Activated CD4-positive, alpha-beta T cell treated with anti-CD3 and anti-CD28 coated beads for 36 hours (primary cell): ENCODE measurements around the gene LMOD1. TPM values are rescaled to one million over a fixed set of nuclear protein-coding genes. Genes with fewer than 3 reads are reported as not detected.
"Not testable (repeated sequence)": the region's sequence is repeated elsewhere in the genome, so short reads cannot be mapped to it uniquely, and the experiment has no call there.

Source experiments
- ATAC-seq: fragments of 200-7000 bp; cut with Tn5 transposase; one replicate; pipeline ENCODE4 v1.10.0; 2021; ENCODE audit warnings: mild to moderate bottlenecking, moderate library complexity
- CTCF ChIA-PET: fragments of 350-600 bp; sonication (Branson Sonifier 250); formaldehyde crosslinking; loops from one replicate; lab custom pipeline; 2021; ENCODE audit warnings: antibody characterized with exemption; lab: Charles Lee
- POLR2A ChIA-PET: fragments of 350-600 bp; sonication (Branson Sonifier 250); formaldehyde crosslinking; loops from one replicate; lab custom pipeline; 2021; ENCODE audit warnings: antibody characterized with exemption, inconsistent platforms; lab: Charles Lee
- DNase-seq: peaks from one replicate; pipeline ENCODE4 v3.0.0-alpha.2; 2020
- H3K27ac Mint-ChIP-seq: one replicate; pipeline ENCODE4 v1.8.0; 2021; ENCODE audit warnings: mixed read lengths
- H3K27me3 Mint-ChIP-seq: one replicate; pipeline ENCODE4 v1.8.0; 2021; ENCODE audit warnings: mixed read lengths
- H3K36me3 Mint-ChIP-seq: one replicate; pipeline ENCODE4 v1.8.0; 2021; ENCODE audit warnings: low read depth, mixed read lengths
- H3K4me1 Mint-ChIP-seq: one replicate; pipeline ENCODE4 v1.8.0; 2021; ENCODE audit warnings: mixed read lengths
- H3K4me3 Mint-ChIP-seq: one replicate; pipeline ENCODE4 v1.8.0; 2021; ENCODE audit warnings: mild to moderate bottlenecking, moderate library complexity, mixed read lengths
- H3K9me3 Mint-ChIP-seq: one replicate; pipeline ENCODE4 v1.8.0; 2021; ENCODE audit warnings: low read depth, mixed read lengths
- intact Hi-C, 2 experiments: fragments of 100-400 bp; cut with DNase I in 1 of 2; cut with micrococcal nuclease in 1 of 2; formaldehyde crosslinking; loops; one replicate each; pipeline versions ENCODE4 v1.14.2 to v1.15.1; 2022 to 2024; cut with DNase I, micrococcal nuclease
- microRNA-seq: library from miRNA; unstranded; fragments of <30 nt; microRNA quantifications from one replicate; pipeline ENCODE4 v1.2.0, GENCODE V29; 2021; ENCODE audit warnings: borderline replicate concordance
- total RNA-seq, 2 experiments: library from RNA; stranded (reverse); gene quantifications; one replicate each; pipeline ENCODE4 v1.2.3, GENCODE V29; 2021

Gene LMOD1
- total RNA-seq, 2 experiments from 2014 or later, result not detected

DNA sequence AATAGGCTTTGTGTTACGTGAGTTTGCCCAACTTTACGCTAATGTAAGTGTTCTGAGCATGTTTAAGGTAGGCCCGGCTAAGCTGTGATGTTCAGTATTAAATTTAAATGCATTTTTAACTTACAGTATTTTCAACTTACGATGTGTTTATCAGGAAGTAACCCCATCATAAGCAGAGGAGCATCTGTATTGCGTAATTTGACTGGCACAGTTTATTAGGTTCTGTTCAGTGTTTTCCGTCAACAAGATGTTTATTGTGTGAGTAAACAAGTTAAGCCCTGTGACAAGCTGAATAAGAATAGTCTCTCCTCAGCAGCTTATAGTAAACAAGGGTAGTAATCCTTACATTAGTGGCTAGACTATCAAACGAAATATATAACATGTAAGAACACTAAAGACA lies 84.9 kb downstream of the LMOD1 start:
- H3K36me3 Mint-ChIP-seq, result peaks cover 36% of the 10 kb centered on the region
- CTCF ChIA-PET, result interaction anchor here (0.6 to 1.4 kb wide), 2 partner anchors 13 to 76 kb away, joined by 3 to 11 read pairs; no protein-coding TSS in a partner anchor
- POLR2A ChIA-PET, result no interaction called here
- H3K27ac Mint-ChIP-seq, result no peak overlapping the region
- H3K27me3 Mint-ChIP-seq, result no peaks in the 10 kb centered on the region
- no peak for DNase-seq
- H3K9me3 Mint-ChIP-seq, result no peaks in the 10 kb centered on the region
- no peak overlapping the region for H3K4me3 Mint-ChIP-seq
- ATAC-seq, result no peak
- H3K4me1 Mint-ChIP-seq, result no peaks in the 10 kb centered on the region
- intact Hi-C loops, result no loop called here

DNA sequence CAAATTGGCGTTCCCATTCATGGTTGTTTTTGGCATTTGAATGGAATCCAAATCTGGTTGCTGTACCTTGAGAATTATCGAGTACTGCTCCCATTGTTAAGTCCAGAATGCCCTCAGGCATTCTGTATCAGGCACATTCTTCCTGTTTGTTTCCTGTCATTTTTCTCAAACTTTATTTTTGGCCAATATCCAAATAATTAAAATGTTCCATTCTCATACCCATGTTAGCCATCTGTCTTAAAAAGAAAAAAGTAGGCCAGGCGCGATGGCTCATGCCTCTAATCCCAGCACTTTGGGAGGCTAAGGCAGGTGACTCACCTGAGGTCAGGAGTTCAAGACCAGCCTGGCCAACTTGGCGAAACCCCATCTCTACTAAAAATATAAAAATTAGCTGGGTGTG lies 86.9 kb downstream of the LMOD1 start:
- intact Hi-C loops, result no loop called here
- ATAC-seq (no peak), DNase-seq (no peak)
- Mint-ChIP-seq H3K4me3 (no peak overlapping the region), H3K27ac (no peak overlapping the region), H3K9me3 (no peaks in the 10 kb centered on the region), H3K36me3 (peaks cover 47% of the 10 kb centered on the region), H3K27me3 (no peaks in the 10 kb centered on the region), H3K4me1 (no peaks in the 10 kb centered on the region)
- ChIA-PET CTCF (interaction anchor here (0.8 to 1.9 kb wide), 2 partner anchors 8 to 36 kb away, joined by 3 to 5 read pairs; no protein-coding TSS in a partner anchor), POLR2A (no interaction called here)

DNA sequence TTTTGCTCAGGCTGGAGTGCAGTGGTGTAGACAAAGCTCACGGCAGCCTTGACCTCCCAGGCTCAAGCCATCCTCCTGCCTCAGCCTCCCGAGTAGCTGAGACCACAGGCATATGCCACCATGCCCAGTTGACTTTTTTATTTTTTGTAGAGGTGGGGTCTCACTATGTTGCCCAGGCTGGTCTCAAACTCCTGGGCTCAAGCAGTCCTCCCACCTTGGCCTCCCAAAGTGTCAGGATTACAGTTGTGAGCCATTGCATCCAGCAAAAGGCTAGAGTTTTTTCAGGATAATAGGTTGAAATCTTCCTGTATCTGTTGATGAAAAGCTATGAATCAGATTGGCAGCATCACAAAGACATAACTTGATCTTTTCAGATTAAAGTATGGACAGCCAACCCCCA lies 89.6 kb downstream of the LMOD1 start:
- CTCF ChIA-PET, result interaction anchor here (0.6 to 1.8 kb wide), 5 partner anchors 11 to 116 kb away, joined by 3 to 5 read pairs (median 3); no protein-coding TSS in a partner anchor
- H3K9me3 Mint-ChIP-seq, ATAC-seq, H3K4me3 Mint-ChIP-seq, H3K27me3 Mint-ChIP-seq, POLR2A ChIA-PET, intact Hi-C loops, H3K27ac Mint-ChIP-seq, DNase-seq, H3K4me1 Mint-ChIP-seq: not testable (repeated sequence)
- peaks cover 54% of the 10 kb centered on the region for H3K36me3 Mint-ChIP-seq

DNA sequence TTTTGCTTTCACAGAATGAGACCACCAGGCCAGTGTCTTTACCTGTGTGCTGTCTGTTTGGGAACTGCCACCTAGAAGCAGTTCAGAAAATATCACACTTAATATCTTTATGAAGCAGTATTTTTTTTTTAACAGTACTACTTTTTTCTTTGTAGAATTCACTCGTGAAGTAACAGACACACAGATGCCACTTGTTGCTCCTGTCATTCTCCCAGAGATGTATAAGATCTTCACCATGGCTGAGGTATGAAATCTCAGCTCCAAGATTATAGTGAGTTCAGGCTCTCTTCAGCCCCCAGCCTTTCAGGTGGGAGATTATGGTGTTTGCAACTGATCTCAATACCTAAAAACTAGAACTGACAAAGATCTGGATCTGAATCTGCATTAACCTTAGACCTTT lies 94.4 kb downstream of the LMOD1 start:
- Mint-ChIP-seq H3K27me3 (no peaks in the 10 kb centered on the region), H3K9me3 (no peaks in the 10 kb centered on the region), H3K4me1 (peaks cover 5% of the 10 kb centered on the region), H3K4me3 (no peak overlapping the region), H3K27ac (no peak overlapping the region), H3K36me3 (peaks cover 41% of the 10 kb centered on the region)
- ATAC-seq (no peak), DNase-seq (no peak)
- POLR2A ChIA-PET, result no interaction called here
- intact Hi-C loops, result no loop called here
- CTCF ChIA-PET, result interaction anchor here (0.6 to 2.4 kb wide), 2 partner anchors 38 to 44 kb away, joined by 3 to 8 read pairs; no protein-coding TSS in a partner anchor

DNA sequence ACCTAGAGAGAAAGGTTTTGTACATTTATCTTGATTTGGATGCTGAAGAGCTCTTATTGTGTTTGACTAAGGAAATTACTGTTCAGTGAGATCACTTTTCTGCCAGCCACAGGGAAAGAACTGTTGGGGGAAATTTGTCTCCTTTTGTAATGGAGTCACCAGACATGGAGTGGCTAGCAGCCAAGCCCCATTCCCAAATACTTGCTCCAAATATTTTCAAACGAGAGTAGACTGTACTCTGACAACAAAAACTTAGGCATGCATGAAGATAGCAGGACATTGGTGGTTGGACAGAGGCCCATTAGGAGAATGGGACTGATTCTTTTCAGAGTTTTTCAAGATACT lies 96.3 kb downstream of the LMOD1 start:
- H3K27ac Mint-ChIP-seq, result no peak overlapping the region
- H3K27me3 Mint-ChIP-seq, result no peaks in the 10 kb centered on the region
- ATAC-seq (no peak), DNase-seq (no peak)
- H3K4me1 Mint-ChIP-seq, result peaks cover 15% of the 10 kb centered on the region
- intact Hi-C loops, result no loop called here
- H3K36me3 Mint-ChIP-seq, result peaks cover 26% of the 10 kb centered on the region
- H3K4me3 Mint-ChIP-seq, result no peak overlapping the region
- ChIA-PET POLR2A (no interaction called here), CTCF (interaction anchor here (1.0 to 2.4 kb wide), 5 partner anchors 8 to 149 kb away, joined by 3 to 8 read pairs (median 4); no protein-coding TSS in a partner anchor)
- no peaks in the 10 kb centered on the region for H3K9me3 Mint-ChIP-seq

DNA sequence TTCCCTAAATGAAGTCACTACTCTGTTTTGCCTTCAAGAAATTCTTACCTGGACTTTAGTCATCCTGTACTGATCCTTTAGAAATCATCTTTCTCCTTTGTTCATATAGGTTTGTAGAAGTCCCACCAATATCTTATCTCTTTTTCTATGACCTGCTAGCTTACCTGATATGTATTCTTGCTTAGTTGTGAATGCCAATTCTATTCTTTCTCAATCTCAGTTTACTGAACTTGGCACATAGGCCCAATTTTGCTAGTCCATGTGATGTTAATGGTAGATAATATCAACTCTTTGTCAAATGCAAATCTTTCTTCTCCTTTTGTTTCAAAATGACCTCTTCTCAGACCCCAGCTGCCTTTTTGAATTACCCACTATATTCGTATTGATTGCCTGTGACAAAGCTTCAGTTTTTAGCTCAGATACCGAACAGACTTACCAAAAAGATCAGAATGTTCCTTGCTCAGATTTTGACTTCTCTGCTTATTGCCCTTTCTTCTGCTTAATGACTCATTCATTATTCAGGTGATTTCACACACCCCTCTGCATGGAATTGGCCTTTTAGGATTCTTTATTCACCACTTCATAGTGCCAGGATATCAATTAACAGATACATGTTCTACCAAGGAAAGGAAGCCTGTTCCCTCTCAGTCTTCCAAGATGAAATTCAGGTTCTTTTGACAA lies 96.8 kb downstream of the LMOD1 start:
- DNase-seq (no peak), ATAC-seq (no peak)
- peaks cover 24% of the 10 kb centered on the region for H3K36me3 Mint-ChIP-seq
- ChIA-PET CTCF (interaction anchor here (1.0 to 2.4 kb wide), 6 partner anchors 12 to 150 kb away, joined by 3 to 8 read pairs (median 4); no protein-coding TSS in a partner anchor), POLR2A (no interaction called here)
- H3K9me3 Mint-ChIP-seq, result no peaks in the 10 kb centered on the region
- intact Hi-C loops, result no loop called here
- H3K4me3 Mint-ChIP-seq, result no peak overlapping the region
- no peak overlapping the region for H3K27ac Mint-ChIP-seq
- H3K27me3 Mint-ChIP-seq, result no peaks in the 10 kb centered on the region
- H3K4me1 Mint-ChIP-seq, result peaks cover 16% of the 10 kb centered on the region

DNA sequence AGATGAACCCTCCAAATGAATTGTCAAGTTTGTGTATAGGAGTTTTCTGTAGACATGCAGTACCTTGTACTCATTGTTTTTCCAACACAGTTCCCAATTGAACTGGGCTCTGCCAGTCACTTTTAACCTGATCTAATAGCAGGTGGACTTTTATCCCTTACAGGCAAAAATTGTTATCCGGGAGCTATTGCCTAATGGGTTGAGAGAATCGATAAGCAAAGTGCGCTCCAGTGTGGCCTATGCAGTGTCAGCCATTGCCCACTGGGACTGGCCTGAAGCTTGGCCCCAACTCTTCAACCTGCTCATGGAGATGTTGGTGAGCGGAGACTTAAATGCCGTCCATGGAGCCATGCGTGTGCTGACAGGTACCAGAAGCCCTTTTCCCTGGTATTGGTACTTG lies 98.1 kb downstream of the LMOD1 start:
- Mint-ChIP-seq H3K4me3 (no peak overlapping the region), H3K27ac (no peak overlapping the region), H3K4me1 (peaks cover 23% of the 10 kb centered on the region), H3K36me3 (peaks cover 23% of the 10 kb centered on the region), H3K9me3 (no peaks in the 10 kb centered on the region), H3K27me3 (no peaks in the 10 kb centered on the region)
- DNase-seq (no peak), ATAC-seq (no peak)
- POLR2A ChIA-PET, result no interaction called here
- CTCF ChIA-PET, result interaction anchor here (0.5 to 1.4 kb wide), 8 partner anchors 11 to 494 kb away, joined by 3 to 4 read pairs (median 3); partner anchors contain the start of genes IPO9 and UBE2T
- intact Hi-C loops, result no loop called here

DNA sequence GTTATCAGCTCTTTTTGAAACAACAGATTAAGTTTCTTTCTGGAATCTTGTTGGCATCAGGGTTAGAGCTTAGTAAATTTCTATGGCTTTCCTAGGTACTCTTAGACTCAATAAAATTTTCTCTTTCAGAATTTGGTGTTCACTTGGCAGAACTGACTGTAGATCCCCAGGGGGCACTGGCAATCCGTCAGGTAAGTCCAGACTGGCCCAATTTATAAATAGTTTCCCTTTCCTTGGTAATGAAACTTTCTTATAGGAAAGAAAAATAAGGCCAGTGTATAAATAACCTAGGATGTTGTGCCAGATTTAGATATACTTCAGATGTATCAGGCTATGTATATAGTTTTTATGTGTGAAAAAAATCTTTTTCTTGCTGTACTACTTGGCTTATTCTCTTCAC lies 99.2 kb downstream of the LMOD1 start:
- Mint-ChIP-seq H3K36me3 (peaks cover 18% of the 10 kb centered on the region), H3K27ac (no peak overlapping the region), H3K4me1 (peaks cover 26% of the 10 kb centered on the region), H3K27me3 (no peaks in the 10 kb centered on the region), H3K4me3 (no peak overlapping the region), H3K9me3 (no peaks in the 10 kb centered on the region)
- ATAC-seq, result no peak
- no peak for DNase-seq
- ChIA-PET POLR2A (no interaction called here), CTCF (interaction anchor here (1.4 kb wide), 1 partner anchor 18 kb away, joined by 4 read pairs; the partner anchor contains the start of gene IPO9)
- intact Hi-C loops, result no loop called here

Small RNAs within 50 kb of the gene (microRNA-seq; reads per million reads assigned to microRNA genes)
- not detected for gene MIR6739

Other genes starting within 250 kb of the LMOD1 start
- 10 to 100 TPM; 65.1 to 66.0 TPM for gene IPO9, start 117.4 kb downstream of the LMOD1 start, total RNA-seq
- gene SHISA4, start 57.6 kb downstream of the LMOD1 start, total RNA-seq, result under 1 TPM; 0.14 to 0.26 TPM
- 10 to 100 TPM; 51.9 to 70.6 TPM for gene TIMM17A, start 9.0 kb upstream of the LMOD1 start, total RNA-seq
- gene RNPEP, start 36.1 kb upstream of the LMOD1 start, total RNA-seq, result 10 to 100 TPM; 44.9 to 49.2 TPM
- gene ELF3, start 64.0 kb upstream of the LMOD1 start, total RNA-seq, result under 1 TPM; 0.30 to 0.49 TPM
- not detected for gene GPR37L1, start 176.4 kb upstream of the LMOD1 start, total RNA-seq
- gene ARL8A, start 198.2 kb upstream of the LMOD1 start, total RNA-seq, result 10 to 100 TPM; 32.3 to 51.7 TPM
- gene PTPN7, start 214.1 kb upstream of the LMOD1 start, total RNA-seq, result 100 to 1,000 TPM; 188 to 221 TPM
- under 1 TPM; 0.09 to 0.14 TPM for gene LGR6, start 247.3 kb upstream of the LMOD1 start, total RNA-seq